HepG2 (cell line): ENCODE results near the gene SETD3.

ENCODE experiments used
- TAF1 ChIP-seq: sonication (generic); formaldehyde crosslinking; IDR thresholded peaks from 2 replicates; pipeline ENCODE4 v1.4.0; 2020; ENCODE audit warnings: missing genetic modification reagents
- ZNF121 ChIP-seq: sonication (generic); formaldehyde crosslinking; IDR thresholded peaks from 2 replicates; pipeline ENCODE4 v1.5.0; 2020; ENCODE audit warnings: mild to moderate bottlenecking, missing genetic modification reagents
- ZNF891 ChIP-seq: sonication (generic); formaldehyde crosslinking; IDR thresholded peaks from 2 replicates; pipeline ENCODE4 v1.5.0; 2020; ENCODE audit warnings: mild to moderate bottlenecking, missing genetic modification reagents

DNA sequence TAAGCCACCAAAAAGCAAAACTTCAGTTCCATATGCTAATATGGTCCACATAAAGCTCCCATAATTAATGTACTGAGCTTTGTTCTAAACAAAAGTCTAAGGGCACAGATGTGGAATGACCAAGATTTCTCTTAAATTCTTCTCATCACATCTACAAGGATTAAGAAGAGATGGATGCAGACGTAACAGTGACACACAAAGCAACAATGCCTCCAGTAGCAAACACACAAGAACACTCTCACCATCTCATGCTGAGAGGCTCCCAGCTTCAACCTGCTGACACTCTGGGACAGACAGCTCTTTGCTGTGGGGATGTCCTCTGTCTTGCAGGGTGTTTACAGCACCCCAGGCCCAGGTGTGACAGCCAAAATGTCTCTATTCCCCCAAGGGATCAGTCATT lies 48.2 kb downstream of the SETD3 start:
- TF ChIP-seq ZNF121 (no peak), TAF1 (CRISPR knock-in tag) (no peak), ZNF891 (no peak)
